Measurements from ENCODE around the gene GALR1.

Gene GALR1

GRCh38 chr18:77321823-77322805, 72.5 kb downstream of the GALR1 start:
- DNase-seq: no peak

DNA sequence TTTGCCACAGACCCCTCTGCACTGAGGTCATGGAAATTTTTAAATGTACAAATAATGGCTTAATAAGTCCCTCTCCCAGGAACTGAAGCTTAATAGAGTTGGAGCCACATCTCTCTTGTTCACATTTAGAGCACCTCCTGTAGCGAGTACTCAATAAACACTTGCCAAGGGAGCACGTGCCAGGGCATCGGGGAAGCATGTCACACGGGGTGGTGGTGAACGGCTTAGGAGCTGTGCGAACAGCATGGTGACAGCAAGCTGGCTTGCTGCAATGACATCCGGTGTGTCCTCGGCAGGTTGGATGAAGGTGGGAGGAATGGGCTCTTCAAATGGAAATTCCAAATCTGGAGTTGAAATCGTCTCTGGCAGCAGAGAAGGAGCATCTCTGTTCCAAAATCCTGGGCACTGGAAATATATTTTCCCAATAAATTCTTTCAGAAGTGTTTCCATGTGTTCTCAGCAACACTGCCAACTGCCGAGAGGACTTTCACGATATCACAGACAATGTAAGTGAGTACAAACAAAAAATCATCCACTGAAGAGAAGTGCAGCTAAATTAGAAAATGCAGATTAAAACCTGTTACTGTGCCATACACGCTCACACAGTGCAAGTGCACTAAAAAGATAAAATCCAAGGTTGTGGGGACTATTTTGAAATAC, 74.1 kb downstream of the GALR1 start:
- DNase-seq: no peak
